Measurements from ENCODE around the gene CDK5RAP3.

Gene CDK5RAP3

DNA sequence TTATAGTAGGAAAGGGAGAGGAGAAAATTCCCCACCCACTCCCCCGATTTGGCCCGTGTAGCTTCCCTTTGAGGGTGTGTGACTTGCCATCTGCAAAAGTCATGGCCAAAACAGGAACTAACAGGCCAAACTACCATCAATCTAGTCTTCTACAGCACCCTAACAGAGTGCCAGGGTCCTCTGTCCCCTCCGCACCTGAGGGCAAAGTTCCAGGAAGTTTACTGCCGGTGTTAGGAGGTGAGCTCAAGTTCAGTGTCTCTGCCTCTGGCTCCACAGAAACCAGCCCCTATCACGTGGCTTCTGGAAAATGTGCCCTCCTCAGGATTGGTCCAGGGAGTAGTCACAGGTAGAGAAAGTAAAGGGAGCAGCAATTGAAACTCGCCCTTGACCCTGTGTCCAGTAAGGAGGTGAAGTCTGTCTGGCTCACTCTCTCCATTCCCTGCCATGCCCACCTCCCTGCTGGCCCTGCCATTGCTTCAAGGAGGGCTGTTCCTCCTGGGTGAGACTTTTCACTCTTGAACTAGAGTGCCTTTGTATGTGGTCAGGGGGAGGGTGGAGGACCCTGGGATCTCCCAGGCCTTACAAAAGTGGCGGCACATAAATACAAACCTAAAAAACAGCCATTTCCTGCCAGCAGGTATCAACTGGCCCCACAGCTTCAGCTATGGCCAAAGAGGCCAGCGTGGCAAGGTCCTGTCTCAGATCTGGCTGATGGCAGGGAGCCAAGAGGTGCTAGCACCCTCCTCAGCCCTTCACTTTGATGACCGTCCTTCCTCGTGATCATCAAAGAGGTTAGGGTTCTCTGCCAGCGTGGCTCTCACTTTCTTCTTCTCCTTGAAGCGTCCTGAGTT is 18.5 kb upstream of the CDK5RAP3 start:
- Histone ChIP-seq H3K27me3 (ENCODE audit: insufficient read depth, low read length, poor library complexity) (no peaks in the 10 kb centered on the region), H2AK5ac (ENCODE audit: low read length) (no peak overlapping the region), H2BK5ac (ENCODE audit: low read length) (no peak overlapping the region), H3K4ac (ENCODE audit: low read depth, low read length) (no peak overlapping the region), H3K23ac (ENCODE audit: low read length) (no peak overlapping the region), H3K9ac (ENCODE audit: low read length) (no peak overlapping the region), H3K27ac (ENCODE audit: low read depth, low read length) (no peak overlapping the region), H4K5ac (ENCODE audit: low read length) (no peak overlapping the region), H2BK120ac (ENCODE audit: low read depth, low read length) (no peak overlapping the region), H3K4me1 (ENCODE audit: control insufficient read depth, low read depth, low read length) (peaks cover 2% of the 10 kb centered on the region), H3K79me1 (ENCODE audit: low read length) (no peaks in the 10 kb centered on the region), H3K4me3 (ENCODE audit: low read length) (no peak overlapping the region), H3K56ac (ENCODE audit: low read length) (no peak overlapping the region), H4K8ac (ENCODE audit: low read depth, low read length) (no peak overlapping the region), H3K36me3 (ENCODE audit: control insufficient read depth, insufficient read depth, low read length) (no peaks in the 10 kb centered on the region), H3K18ac (ENCODE audit: low read length) (no peak overlapping the region), H2BK15ac (replicated peaks; ENCODE audit: low read depth) (no peak overlapping the region), H3K4me2 (ENCODE audit: low read length) (no peak overlapping the region), H3K79me2 (ENCODE audit: control insufficient read depth, insufficient read depth, low read length) (no peaks in the 10 kb centered on the region)
- WGBS (ENCODE audit: extremely low coverage, insufficient coverage, low lambda C conversion rate) = no CpG with 5 or more reads among the region's 12 CpGs
- no peak for DNase-seq

DNA sequence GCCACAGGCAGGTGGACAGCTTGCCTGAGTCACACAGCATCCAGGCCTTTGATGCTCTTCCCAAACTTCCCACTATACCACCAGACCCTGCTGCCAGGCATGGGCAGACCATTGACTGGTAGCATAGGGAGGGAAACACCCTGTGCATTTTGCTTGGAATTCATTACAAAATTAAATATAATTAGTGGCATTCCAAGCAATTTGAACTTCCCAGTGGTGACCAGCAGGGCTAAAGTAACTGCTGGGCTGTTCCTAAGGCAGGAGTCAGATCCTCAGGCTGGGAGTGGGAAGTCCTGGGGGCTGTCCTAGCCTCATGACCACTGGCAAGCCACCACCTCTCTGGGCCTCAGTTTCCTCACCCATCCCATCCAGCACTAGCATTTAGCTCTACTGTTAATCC is 17.0 kb upstream of the CDK5RAP3 start:
- Histone ChIP-seq H3K27me3 (ENCODE audit: insufficient read depth, low read length, poor library complexity) (no peaks in the 10 kb centered on the region), H4K5ac (ENCODE audit: low read length) (no peak overlapping the region), H3K4me3 (ENCODE audit: low read length) (no peak overlapping the region), H3K56ac (ENCODE audit: low read length) (no peak overlapping the region), H2BK120ac (ENCODE audit: low read depth, low read length) (no peak overlapping the region), H3K27ac (ENCODE audit: low read depth, low read length) (no peak overlapping the region), H2BK5ac (ENCODE audit: low read length) (no peak overlapping the region), H3K36me3 (ENCODE audit: control insufficient read depth, insufficient read depth, low read length) (no peaks in the 10 kb centered on the region), H3K79me1 (ENCODE audit: low read length) (no peaks in the 10 kb centered on the region), H2BK15ac (replicated peaks; ENCODE audit: low read depth) (no peak overlapping the region), H3K79me2 (ENCODE audit: control insufficient read depth, insufficient read depth, low read length) (no peaks in the 10 kb centered on the region), H2AK5ac (ENCODE audit: low read length) (no peak overlapping the region), H3K18ac (ENCODE audit: low read length) (no peak overlapping the region), H4K8ac (ENCODE audit: low read depth, low read length) (no peak overlapping the region), H3K4me1 (ENCODE audit: control insufficient read depth, low read depth, low read length) (peaks cover 4% of the 10 kb centered on the region), H3K4ac (ENCODE audit: low read depth, low read length) (no peak overlapping the region), H3K9ac (ENCODE audit: low read length) (no peak overlapping the region), H3K23ac (ENCODE audit: low read length) (no peak overlapping the region), H3K4me2 (ENCODE audit: low read length) (no peak overlapping the region)
- no peak for DNase-seq

DNA sequence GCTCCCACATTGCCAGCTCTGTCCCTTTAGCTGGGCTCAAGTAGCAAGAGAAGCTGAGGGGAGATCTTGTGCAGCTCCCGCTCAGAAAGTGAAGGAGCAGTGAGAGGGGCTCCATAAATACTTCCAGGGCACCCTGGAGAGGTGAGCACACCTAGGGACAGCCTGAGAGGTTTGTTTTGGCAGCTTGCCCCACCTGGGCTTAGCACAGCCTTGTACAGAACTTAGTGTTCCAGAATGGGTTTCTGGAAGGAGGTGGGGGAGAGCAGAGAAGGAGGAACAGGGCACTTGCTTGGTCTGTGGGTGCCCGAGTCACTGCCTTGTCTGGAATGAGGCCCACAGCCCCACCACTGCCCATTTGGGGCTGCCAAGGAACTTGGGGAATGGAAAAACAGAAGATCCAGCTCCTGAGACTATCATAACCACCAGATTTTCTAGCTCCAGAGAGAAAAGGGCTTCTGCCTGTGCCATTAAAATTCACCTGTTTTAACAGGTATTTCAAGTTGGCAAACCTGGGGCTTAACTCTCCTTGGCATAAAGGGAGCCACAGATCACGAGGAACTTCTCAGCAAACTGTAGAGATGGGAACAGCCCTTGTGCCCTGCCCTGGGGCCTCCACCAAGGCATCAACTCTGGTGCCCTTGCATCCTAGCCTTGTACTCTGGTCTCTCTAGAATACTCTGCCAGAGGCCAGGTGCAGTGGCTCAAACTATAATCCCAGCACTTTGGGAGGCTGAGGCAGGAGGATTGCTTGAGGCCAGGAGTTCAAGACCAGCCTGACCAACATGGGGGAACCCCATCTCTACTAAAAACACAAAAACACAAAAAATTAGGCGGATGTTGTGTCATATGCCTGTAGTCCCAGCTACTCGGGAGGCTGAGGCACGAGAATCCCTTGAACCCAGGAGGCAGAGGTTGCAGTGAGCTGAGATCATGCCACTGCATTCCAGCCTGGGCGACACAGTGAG is 15.1 kb upstream of the CDK5RAP3 start:
- Histone ChIP-seq H3K79me1 (ENCODE audit: low read length) (no peaks in the 10 kb centered on the region), H4K8ac (ENCODE audit: low read depth, low read length) (no peak overlapping the region), H3K27ac (ENCODE audit: low read depth, low read length) (no peak overlapping the region), H3K56ac (ENCODE audit: low read length) (no peak overlapping the region), H2BK120ac (ENCODE audit: low read depth, low read length) (no peak overlapping the region), H3K4ac (ENCODE audit: low read depth, low read length) (no peak overlapping the region), H3K9ac (ENCODE audit: low read length) (no peak overlapping the region), H2BK5ac (ENCODE audit: low read length) (no peak overlapping the region), H3K23ac (ENCODE audit: low read length) (no peak overlapping the region), H3K79me2 (ENCODE audit: control insufficient read depth, insufficient read depth, low read length) (no peaks in the 10 kb centered on the region), H3K4me2 (ENCODE audit: low read length) (no peak overlapping the region), H4K5ac (ENCODE audit: low read length) (no peak overlapping the region), H3K4me3 (ENCODE audit: low read length) (no peak overlapping the region), H3K18ac (ENCODE audit: low read length) (no peak overlapping the region), H3K27me3 (ENCODE audit: insufficient read depth, low read length, poor library complexity) (no peaks in the 10 kb centered on the region), H3K36me3 (ENCODE audit: control insufficient read depth, insufficient read depth, low read length) (no peaks in the 10 kb centered on the region), H2AK5ac (ENCODE audit: low read length) (no peak overlapping the region), H2BK15ac (replicated peaks; ENCODE audit: low read depth) (no peak overlapping the region), H3K4me1 (ENCODE audit: control insufficient read depth, low read depth, low read length) (peaks cover 2% of the 10 kb centered on the region)
- DNase-seq = no peak
- no CpG with 5 or more reads among the region's 7 CpGs for WGBS (ENCODE audit: extremely low coverage, insufficient coverage, low lambda C conversion rate)

DNA sequence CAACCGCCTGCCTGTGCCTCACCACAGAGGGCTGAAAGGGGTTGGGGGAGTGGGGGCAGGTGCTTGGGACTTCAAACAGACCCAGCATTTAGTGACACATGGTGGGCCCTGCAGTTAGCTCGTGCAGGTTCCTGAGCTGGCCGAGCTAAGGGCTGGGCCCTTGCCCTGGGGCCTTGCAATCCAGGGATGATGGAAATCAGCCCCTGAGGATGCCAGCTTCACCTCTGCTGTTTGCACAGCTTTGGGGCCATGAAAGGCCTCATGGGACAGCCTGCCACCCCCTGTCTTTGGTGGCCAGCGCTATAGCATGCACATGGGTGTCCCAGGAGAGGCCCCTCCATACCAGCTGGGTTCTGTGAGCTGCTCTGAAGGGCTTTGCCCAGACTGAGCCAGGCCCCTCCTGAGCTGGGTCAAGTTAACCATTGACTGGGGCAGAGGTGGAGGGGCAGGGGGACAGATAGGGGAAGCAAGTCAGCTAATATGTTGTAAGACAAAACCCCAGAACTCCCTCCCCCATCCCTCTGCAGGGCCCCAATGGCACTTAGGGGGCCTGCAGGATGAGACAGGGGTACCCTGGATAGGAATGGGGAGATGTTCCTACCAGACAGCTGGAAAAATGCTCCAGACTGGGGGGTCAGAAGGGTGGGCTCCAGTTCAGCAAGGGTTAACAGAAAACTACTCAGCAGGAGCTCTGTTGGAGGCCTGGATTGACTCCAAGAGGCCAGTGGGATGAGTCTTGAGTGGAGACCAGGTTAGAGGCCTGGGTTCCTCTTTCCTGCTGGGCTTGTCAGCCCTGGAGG is 13.9 kb upstream of the CDK5RAP3 start:
- Histone ChIP-seq H3K56ac (ENCODE audit: low read length) (no peak overlapping the region), H3K4me1 (ENCODE audit: control insufficient read depth, low read depth, low read length) (peaks cover 2% of the 10 kb centered on the region), H3K27ac (ENCODE audit: low read depth, low read length) (no peak overlapping the region), H3K23ac (ENCODE audit: low read length) (no peak overlapping the region), H3K4me2 (ENCODE audit: low read length) (no peak overlapping the region), H3K4me3 (ENCODE audit: low read length) (no peak overlapping the region), H3K36me3 (ENCODE audit: control insufficient read depth, insufficient read depth, low read length) (no peaks in the 10 kb centered on the region), H2BK5ac (ENCODE audit: low read length) (no peak overlapping the region), H4K8ac (ENCODE audit: low read depth, low read length) (no peak overlapping the region), H3K27me3 (ENCODE audit: insufficient read depth, low read length, poor library complexity) (no peaks in the 10 kb centered on the region), H3K18ac (ENCODE audit: low read length) (no peak overlapping the region), H3K79me2 (ENCODE audit: control insufficient read depth, insufficient read depth, low read length) (no peaks in the 10 kb centered on the region), H2BK120ac (ENCODE audit: low read depth, low read length) (no peak overlapping the region), H3K79me1 (ENCODE audit: low read length) (no peaks in the 10 kb centered on the region), H3K9ac (ENCODE audit: low read length) (no peak overlapping the region), H2AK5ac (ENCODE audit: low read length) (no peak overlapping the region), H3K4ac (ENCODE audit: low read depth, low read length) (no peak overlapping the region), H2BK15ac (replicated peaks; ENCODE audit: low read depth) (no peak overlapping the region), H4K5ac (ENCODE audit: low read length) (no peak overlapping the region)
- no peak for DNase-seq
- WGBS (ENCODE audit: extremely low coverage, insufficient coverage, low lambda C conversion rate) = no CpG with 5 or more reads among the region's 4 CpGs

DNA sequence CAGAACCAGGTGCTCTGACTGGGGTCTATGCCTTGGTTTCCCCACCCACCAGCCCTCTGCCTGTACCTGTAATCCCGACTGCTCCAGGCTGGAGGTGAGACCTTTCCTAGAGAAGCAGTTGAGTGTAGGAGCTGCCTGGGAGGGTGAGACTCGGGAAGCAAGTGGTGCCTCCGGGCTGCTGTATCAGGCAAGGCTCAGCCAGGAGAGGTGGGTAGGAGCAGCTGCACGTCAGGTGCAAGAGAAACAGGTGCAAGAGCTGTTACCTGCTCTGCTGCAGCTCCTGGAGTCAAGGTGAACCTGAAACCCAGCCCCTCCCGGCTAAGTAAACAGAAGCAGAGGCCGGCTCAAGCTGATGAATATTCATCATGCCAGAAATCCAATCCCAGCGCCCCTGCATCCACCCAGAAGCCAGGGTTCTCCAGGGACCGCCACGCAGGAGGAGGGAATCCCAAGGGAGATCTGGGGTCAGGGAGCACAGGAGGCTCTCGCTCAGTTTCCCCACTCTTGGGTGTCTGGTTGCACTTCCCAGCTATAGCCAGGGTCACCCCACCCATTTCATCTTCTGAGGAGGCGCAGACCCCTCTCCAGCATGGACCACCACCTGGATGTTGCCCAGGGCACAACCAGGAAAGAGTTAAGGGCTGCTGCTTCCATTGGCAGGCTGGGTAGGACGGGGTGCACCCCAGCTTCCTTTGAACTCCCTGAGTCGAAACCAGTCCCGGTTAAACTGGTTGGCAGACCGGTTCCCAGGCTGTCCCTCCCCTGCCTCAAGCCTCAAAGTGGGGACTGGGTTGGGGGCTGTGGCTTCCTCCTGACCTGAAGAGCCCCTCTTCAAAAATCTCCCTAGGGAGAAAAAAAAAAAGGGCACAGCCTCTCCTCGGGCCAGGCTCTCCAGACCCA is 13.1 kb upstream of the CDK5RAP3 start, which contains the start of gene PRR15L:
TSS of gene PRR15L (minus strand) at position 293 of the 900 bp plus-strand sequence. CDS start 4,649 bp downstream, outside the sequence.
- Histone ChIP-seq H3K4me3 (ENCODE audit: low read length) (no peak within 1 kb of the TSS), H2AK5ac (ENCODE audit: low read length) (no peak within 1 kb of the TSS)
- WGBS (ENCODE audit: extremely low coverage, insufficient coverage, low lambda C conversion rate) = no CpG with 5 or more reads among the region's 16 CpGs

More for the DNA sequence above, 13.1 kb upstream of the CDK5RAP3 start, which contains the start of gene PRR15L:
- no peaks in the 10 kb centered on the region for H3K27me3 ChIP-seq (ENCODE audit: insufficient read depth, low read length, poor library complexity)
- H2BK5ac ChIP-seq (ENCODE audit: low read length) = no peak within 1 kb of the TSS
- no peak within 1 kb of the TSS for H3K27ac ChIP-seq (ENCODE audit: low read depth, low read length)
- H3K79me1 ChIP-seq (ENCODE audit: low read length) = no peaks in the 10 kb centered on the region
- no peak within 1 kb of the TSS for H4K5ac ChIP-seq (ENCODE audit: low read length)
- H3K36me3 ChIP-seq (ENCODE audit: control insufficient read depth, insufficient read depth, low read length) = no peaks in the 10 kb centered on the region
- H3K4me1 ChIP-seq (ENCODE audit: control insufficient read depth, low read depth, low read length) = peaks cover 2% of the 10 kb centered on the region
- no peak within 1 kb of the TSS for H4K8ac ChIP-seq (ENCODE audit: low read depth, low read length)
- peak within 1 kb of the TSS; percentile 15 for H3K56ac ChIP-seq (ENCODE audit: low read length)
- H2BK15ac ChIP-seq (replicated peaks; ENCODE audit: low read depth) = no peak within 1 kb of the TSS
- no peak within 1 kb of the TSS for H3K4ac ChIP-seq (ENCODE audit: low read depth, low read length)
- H3K79me2 ChIP-seq (ENCODE audit: control insufficient read depth, insufficient read depth, low read length) = no peaks in the 10 kb centered on the region
- H3K4me2 ChIP-seq (ENCODE audit: low read length) = no peak within 1 kb of the TSS
- DNase-seq = no peak
- no peak within 1 kb of the TSS for H3K9ac ChIP-seq (ENCODE audit: low read length)
- H3K23ac ChIP-seq (ENCODE audit: low read length) = no peak within 1 kb of the TSS
- no peak within 1 kb of the TSS for H3K18ac ChIP-seq (ENCODE audit: low read length)
- no peak within 1 kb of the TSS for H2BK120ac ChIP-seq (ENCODE audit: low read depth, low read length)

Measured in mesendoderm (in vitro differentiated cells).